ENCODE measurements around the gene EIF2S1.

EIF2S1 gene

DNA sequence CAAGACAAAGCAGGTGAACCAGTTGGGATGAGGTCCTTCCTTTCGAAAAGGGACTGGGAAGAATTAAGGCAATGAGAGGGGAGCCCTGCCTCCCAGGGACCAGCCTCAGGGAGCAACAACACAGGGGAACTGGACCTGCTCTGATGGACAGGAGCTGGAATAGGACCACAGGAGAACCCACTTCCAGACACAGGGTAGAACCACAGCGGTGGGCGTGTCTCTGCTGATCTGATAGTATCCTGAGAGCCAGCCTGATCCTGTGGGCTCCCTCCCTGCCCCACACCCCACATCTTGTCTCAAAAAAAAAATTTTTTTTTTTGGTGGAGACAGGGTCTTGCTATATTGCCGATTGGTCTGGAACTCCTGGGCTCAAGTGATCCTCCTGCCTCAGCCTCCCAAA lies 65.5 kb downstream of the EIF2S1 start:
- peak; percentile 23 to 55 for DNase-seq
- no peak for TF ChIP-seq POLR2A (IDR thresholded peaks at IDR 0.05; ENCODE audit: low read length)
- no peak for TF ChIP-seq GATA1 (IDR thresholded peaks at IDR 0.05; ENCODE audit: low read depth, low read length)

DNA sequence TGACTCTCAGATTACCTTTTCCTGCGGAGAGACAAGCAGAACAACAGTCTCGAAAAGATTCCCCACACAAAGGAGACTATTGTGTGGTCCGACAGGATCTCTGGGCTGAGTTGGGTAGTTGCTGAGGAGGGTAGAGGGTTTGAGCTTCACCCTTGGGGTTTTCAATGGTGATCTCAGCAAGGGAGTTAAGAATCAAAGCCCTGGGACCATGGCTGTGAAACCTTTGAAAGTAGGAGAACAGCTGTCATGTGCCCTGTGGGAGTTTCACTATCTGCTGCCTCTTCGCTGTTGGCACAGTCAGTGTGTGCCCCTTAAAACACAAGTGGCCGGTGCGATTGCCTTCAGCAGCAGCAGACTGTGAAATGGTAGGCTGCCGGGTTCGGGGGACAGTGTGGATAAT lies 66.0 kb downstream of the EIF2S1 start:
- TF ChIP-seq GATA1 (IDR thresholded peaks at IDR 0.05; ENCODE audit: low read depth, low read length) (no peak), POLR2A (IDR thresholded peaks at IDR 0.05; ENCODE audit: low read length) (no peak)

GRCh38 chr14:67426983-67427606 lies 67.0 kb downstream of the EIF2S1 start:
- no peak for TF ChIP-seq POLR2A (IDR thresholded peaks at IDR 0.05; ENCODE audit: low read length)
- DNase-seq = peak; percentile 84 to 92

More for the DNA sequence above, 66.0 kb downstream of the EIF2S1 start:
- DNase-seq = no peak

DNA sequence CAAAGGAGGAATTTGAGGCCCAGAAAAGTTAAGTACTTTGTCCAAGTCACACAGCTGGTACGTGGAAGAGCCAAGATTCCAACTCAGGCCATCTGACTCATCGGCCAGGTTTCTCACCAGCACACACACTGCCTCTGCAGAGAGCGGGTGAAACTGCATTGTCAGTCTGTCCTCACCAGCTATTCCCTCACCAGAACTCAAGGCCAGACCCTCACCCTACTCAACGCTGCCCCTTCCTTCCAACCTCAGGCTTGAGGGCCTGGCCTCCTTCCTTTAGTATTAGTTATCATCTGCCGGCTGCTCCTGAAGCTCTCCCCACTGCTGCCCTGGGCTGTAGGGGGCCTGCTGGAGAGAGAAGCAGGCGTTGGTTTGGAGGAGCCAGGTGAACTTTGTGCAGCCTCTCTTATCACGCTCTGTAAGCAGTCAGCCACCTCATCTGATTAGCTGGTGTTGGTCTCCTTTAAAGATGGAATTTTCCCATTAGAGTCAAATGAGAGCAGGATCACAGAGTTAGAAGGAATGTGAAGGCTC lies 68.4 kb downstream of the EIF2S1 start:
- peak in 1 of 2 experiments; percentile 30 for DNase-seq
- TF ChIP-seq GATA1 (IDR thresholded peaks at IDR 0.05; ENCODE audit: low read depth, low read length) (no peak), POLR2A (IDR thresholded peaks at IDR 0.05; ENCODE audit: low read length) (no peak)

DNA sequence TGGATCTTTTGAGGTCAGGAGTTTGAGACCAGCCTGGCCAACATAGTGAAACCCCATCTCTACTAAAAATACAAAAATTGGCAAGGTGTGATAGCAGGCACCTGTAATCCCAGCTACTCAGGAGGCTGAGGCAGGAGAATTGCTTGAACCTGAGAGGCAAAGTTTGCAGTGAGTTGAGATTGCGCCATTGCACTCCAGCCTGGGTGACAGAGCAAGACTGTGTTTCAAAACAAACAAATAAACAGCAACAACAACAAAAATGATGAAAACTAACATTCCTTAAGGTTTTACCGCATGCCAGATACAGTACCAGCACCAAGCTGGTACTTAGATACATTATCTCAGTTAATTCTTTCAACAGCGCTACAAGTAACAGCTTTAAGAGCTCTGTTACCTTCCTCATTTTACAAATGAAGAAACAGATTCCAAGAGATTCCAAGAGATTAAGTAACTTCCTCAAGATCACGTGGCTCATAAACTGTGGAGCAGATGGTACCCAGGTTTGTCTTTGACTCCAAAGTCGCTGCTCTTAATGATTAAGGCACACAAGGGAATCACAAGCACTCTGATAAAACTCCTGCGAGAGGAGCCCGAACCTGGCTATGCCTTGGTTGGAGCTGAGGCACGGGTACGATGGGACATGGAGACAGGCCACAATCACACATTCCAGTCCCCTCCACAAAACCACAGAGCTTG lies 69.5 kb downstream of the EIF2S1 start:
- TF ChIP-seq POLR2A (IDR thresholded peaks at IDR 0.05; ENCODE audit: low read length) (no peak), GATA1 (IDR thresholded peaks at IDR 0.05; ENCODE audit: low read depth, low read length) (no peak)
- DNase-seq = no peak

- DNase-seq = no peak
- TF ChIP-seq POLR2A (IDR thresholded peaks at IDR 0.05; ENCODE audit: low read length) (no peak), GATA1 (IDR thresholded peaks at IDR 0.05; ENCODE audit: low read depth, low read length) (no peak)
Measured at GRCh38 chr14:67432050-67432564, 72.0 kb downstream of the EIF2S1 start.

- TF ChIP-seq POLR2A (IDR thresholded peaks at IDR 0.05; ENCODE audit: low read length) (no peak), GATA1 (IDR thresholded peaks at IDR 0.05; ENCODE audit: low read depth, low read length) (no peak)
- no peak for DNase-seq
Measured at GRCh38 chr14:67435603-67436002, 75.5 kb downstream of the EIF2S1 start.
